Pulmonary artery endothelial cell (primary cell): ENCODE results near the gene ATF3. TPM values are rescaled to one million over a fixed set of nuclear protein-coding genes. Genes with fewer than 3 reads are reported as not detected.
"Not testable (repeated sequence)": the region's sequence is repeated elsewhere in the genome, so short reads cannot be mapped to it uniquely, and the experiment has no call there.

Experiments used
- DNase-seq: peaks from one replicate; pipeline ENCODE4 v3.0.0-alpha.2; 2011; ENCODE audit warnings: low read depth, low spot score
- total RNA-seq: library from RNA; depleted of rRNA; stranded (reverse); fragments of >200 nt; gene quantifications from 2 replicates; pipeline ENCODE4 v1.2.3, GENCODE V29; 2014

ATF3 gene
- total RNA-seq, 1 donor from 2014 or later, result 2.6 TPM

DNA sequence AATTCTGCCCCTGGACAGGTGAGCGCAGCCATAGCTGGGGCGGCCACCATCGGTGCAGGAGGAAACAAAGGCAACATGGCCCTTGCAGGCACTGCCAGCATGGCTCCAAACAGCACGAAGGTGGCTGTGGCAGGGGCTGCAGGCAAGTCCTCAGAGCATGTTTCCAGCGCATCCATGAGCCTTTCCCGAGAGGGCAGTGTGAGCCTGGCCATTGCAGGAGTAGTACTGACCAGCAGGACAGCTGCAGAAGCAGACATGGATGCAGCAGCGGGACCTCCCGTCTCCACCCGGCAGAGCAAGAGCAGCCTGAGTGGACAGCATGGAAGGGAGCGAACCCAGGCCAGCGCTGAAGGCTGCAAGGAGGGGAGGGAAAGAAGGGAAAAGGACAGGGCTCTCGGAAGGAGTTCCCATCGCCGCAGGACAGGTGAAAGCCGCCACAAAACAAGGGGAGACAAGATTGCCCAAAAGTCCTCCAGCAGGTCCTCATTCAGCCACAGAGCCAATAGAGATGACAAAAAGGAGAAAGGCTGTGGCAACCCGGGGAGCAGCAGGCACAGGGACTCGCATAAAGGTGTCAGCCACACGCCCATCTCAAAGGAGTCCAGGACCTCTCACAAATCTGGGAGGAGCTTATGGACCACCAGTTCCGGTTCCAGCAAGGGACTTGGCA is 17.4 kb downstream of the ATF3 start:
- DNase-seq, result no peak

GRCh38 chr1:212628046-212628445 is 19.5 kb downstream of the ATF3 start:
- no peak for DNase-seq

DNA sequence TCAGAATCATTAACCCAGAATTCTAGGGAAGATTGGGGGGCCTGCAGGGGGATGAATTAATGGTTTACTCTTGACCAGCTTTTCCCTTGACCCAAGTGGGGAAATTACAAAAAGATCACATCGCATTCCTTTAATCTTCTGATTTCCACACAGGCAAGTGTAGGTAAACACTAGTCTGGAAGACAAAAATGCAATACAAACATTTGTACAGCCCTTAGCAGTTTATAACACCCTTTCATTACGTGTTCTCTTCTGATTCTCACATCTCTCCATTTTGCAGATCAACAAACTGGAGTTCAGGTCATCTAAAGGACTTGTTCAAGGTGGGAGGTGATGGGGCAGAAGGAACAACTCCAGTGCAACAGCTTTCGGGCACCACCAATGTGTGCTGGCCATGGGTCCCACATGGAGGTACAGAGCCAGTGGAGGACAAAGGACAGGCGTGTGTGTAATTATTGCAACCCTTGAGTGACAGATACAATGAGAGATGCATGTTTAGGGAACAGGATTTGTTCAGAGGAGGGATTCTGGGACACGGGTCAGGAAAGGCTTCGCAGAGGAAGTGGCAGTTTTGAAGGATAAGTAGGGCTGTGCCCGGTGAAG is 20.4 kb downstream of the ATF3 start:
- no peak for DNase-seq

- no peak for DNase-seq
Observed at GRCh38 chr1:212629450-212630157, 21.0 kb downstream of the ATF3 start.

DNA sequence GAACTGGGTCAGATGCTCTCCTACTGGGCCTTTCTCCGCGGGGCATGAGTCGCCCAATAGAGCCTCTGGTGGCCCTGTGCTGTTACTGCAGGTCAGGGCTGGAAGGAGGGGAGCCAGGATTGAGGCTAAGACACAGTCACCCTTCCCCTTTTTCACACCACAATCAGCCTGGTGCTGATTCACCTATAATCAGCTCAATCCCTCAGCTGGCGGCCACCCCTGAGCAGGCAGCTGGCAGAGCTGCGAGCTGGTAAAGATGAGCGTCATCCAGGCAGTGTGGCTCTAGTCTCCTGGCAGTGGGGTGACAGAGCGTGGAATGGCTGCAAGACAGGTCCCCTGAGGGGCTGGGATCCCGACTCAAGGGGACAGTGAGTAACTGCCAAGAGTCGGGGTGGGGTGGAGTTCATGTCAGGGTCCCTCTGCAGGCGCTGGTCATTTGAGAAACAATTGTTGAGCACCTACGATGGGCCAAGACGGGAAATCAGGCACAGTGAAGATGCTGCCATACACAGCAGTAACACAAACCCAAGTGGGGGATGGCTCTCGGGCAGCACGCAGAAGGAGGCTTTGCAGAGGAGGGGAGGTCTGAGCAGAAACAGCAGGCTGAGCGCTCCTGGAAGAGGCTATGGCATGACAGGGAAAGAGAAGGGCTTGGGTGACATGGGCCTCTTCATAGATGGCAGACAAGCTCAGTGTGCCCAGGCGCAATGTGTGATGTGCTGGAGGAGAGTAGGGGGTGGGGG is 21.8 kb downstream of the ATF3 start:
- DNase-seq, result no peak

- DNase-seq, result no peak
Observed at GRCh38 chr1:212633161-212633560, 24.6 kb downstream of the ATF3 start.

DNA sequence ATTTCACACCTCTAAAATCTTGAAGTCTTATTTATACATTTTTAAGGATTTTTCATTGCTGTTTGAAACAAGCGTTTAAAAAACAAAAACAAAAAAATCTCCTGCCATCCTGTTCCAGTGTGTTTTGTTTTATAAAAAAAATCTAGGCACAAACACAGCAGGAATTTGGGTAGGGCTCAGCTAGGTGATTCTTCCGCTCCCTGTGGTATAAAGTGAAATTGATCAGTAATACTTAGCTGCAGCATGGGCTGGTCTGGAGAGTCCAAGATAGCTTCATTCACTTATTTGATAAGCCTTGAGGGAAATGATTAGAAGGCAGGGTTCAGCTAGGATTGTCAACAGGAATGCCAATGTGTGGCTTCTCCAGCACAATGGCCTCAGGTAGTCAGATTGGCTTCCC is 25.7 kb downstream of the ATF3 start:
- no peak for DNase-seq

DNA sequence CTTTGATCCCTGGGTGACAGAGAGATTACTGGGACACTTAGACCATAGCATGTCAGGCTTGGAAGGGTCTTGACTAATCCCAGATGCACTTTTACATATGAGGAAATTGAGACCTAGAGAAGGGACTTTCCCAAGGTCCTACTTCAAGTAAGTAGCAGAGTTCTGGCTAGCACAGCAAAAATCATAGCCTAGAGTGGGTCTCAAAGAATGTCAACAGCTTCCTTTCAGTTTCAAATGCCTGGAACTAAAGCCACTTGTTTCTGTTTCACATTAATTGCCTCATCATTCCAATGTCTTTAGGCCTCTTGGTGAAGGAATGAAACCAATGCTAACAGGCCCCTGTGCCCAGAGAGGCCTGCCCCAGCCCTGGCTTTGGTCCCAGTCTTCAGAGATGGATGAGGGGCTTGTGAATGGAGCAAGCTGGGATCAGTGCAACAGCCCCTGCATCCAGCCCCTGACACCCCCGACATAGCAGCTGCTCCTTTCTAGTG is 26.6 kb downstream of the ATF3 start:
- DNase-seq, result no peak

DNA sequence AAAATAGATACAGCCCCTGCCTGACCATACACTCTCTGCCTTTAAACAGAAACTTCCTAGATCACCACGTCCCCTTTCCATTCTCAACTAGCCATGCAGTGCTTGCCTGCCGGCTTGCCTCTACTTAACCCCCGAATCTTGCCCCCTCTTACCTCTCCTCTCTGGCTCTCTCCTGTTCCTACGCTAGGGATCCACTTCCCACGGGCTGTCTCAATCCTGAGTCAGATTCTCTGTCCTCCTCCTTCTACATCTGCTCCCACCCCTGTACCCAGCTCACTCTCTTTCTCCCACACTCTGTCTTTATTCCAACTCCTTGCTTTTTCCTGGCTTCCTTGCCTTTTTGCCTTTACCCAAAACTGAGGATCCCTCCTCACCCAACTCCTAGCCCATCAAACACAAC is 29.3 kb downstream of the ATF3 start:
- no peak for DNase-seq

DNA sequence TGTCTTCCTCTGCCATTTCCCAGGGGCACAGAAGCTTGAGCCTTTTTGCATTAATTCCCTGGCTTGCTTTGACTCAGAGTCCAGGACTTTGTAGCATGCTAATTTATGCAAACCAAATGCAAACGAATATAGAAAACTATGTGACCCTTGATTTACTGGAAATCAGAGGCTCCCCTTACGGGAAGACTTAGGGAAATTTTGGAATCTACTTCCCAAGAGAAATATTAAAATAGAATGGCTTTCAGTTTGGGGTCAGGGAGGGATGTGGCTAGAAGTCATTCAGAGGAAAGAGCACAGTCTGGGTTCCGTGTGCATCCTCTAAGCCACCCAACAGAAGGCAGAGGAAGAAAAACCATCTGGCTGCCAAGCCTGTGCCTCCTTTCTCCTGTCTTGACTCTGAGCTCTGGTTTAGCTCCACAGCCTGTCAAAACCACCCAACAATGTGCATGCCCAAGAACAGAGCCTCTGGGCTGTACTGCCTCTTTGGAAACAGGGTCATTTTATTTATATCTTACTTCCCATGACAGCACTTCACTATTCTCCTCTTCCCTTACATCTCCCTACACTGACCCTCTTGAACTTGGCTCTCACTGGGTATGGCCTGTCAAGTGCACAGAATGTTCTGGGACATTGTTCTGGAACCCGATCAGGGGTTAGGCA is 30.1 kb downstream of the ATF3 start:
- no peak for DNase-seq

DNA sequence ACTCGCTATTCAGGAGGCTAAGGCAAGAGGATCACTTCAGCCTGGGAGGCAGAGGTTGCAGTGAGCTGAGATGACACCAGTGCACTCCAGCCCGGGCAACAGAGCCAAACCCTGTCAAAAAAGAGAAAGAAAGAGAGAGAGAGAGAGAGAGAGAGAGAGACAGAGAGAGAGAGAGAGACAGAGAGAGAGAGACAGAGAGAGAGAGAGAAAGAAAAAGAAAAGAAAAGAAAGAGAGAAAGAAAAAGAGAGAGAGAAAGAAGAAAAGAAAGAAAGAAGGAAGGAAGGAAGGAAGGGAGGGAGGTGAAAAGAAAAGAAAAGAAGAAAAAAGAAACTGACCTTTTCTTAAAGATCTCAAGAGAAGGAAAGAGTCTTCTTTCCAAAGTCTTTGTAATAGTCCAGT is 31.0 kb downstream of the ATF3 start:
- not testable (repeated sequence) for DNase-seq

- no peak for DNase-seq
Observed at GRCh38 chr1:212640223-212640878, 31.8 kb downstream of the ATF3 start.

DNA sequence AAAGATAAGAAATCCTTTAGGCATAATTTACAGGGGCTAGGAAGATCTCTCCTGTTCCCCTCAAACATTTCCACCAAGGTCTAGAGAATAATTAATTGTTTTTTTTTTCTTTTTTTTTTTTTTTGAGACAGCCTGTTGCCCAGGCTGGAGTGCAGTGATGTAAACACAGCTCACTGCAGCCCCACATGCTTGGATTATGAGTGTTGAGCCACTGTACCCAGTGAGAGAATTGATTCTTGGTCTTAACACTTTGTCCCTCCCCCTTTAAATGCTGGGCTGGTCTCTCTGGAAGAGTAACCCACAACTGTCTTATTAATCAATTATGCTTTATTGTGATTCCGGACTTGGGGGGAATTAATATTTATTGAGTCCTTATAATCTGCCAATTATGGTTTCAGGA is 33.4 kb downstream of the ATF3 start:
- DNase-seq, result no peak

- DNase-seq, result no peak
Observed at GRCh38 chr1:212643877-212644276, 35.3 kb downstream of the ATF3 start.

- no peak for DNase-seq
Observed at GRCh38 chr1:212644866-212645545, 36.4 kb downstream of the ATF3 start.

DNA sequence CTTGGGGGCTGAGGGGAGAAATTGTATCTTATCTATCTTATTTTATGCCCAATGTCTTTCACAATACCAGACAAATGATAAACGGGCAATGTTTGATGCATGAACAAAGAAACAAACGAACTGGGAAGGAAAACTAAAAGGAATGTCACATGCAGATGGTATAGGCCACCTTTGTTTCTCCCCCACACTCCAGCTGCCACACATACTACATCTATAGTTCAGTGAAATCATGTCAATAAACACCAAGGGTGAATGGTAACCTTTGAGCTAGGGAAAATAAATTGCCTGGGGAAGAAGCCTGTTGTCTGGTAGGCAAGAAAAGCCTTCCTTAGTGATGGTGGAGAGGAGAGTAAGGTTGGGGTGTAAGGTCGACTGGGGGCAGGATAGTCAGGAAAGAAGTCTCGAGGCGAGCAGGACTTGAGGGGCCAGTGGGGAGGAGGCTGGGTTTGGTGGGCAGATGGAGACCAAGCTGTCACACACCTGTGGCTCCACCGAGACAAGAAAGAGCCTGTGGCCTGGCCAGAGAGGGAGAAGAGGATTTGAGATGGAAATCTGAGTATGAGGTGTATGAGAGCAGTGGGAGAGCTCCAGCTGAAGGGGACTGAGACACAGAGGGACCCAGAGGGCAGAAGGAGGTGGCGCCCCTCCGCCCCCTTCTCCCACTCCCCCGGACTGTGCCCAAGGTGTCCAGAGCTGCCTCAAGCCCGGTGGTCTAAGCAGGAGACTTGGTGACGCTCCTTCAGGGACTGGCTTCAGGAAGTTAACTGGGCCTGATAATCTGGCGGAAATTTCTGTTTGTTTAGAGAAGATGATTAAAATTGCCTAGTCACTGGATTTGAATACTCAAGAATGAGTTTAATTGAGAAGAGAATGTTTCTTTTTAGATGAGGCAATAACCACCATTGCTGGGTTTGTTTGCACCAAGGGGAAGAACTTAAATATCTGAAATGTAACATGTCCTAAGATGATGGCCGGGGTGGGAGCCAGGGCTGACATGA is 37.3 kb downstream of the ATF3 start:
- DNase-seq, result no peak

- no peak for DNase-seq
Observed at GRCh38 chr1:212646588-212646987, 38.0 kb downstream of the ATF3 start.

- DNase-seq, result no peak
Observed at GRCh38 chr1:212647004-212647403, 38.4 kb downstream of the ATF3 start.

- no peak for DNase-seq
Observed at GRCh38 chr1:212648431-212648830, 39.9 kb downstream of the ATF3 start.
